GM18861 (cell line): Measurements from ENCODE around the gene MORN1.

Experiments
- ATAC-seq: cut with Tn5 transposase; IDR thresholded peaks from one replicate; pipeline ENCODE4 v1.9.1; 2021; ENCODE audit not compliant: unreplicated experiment

Gene MORN1

DNA sequence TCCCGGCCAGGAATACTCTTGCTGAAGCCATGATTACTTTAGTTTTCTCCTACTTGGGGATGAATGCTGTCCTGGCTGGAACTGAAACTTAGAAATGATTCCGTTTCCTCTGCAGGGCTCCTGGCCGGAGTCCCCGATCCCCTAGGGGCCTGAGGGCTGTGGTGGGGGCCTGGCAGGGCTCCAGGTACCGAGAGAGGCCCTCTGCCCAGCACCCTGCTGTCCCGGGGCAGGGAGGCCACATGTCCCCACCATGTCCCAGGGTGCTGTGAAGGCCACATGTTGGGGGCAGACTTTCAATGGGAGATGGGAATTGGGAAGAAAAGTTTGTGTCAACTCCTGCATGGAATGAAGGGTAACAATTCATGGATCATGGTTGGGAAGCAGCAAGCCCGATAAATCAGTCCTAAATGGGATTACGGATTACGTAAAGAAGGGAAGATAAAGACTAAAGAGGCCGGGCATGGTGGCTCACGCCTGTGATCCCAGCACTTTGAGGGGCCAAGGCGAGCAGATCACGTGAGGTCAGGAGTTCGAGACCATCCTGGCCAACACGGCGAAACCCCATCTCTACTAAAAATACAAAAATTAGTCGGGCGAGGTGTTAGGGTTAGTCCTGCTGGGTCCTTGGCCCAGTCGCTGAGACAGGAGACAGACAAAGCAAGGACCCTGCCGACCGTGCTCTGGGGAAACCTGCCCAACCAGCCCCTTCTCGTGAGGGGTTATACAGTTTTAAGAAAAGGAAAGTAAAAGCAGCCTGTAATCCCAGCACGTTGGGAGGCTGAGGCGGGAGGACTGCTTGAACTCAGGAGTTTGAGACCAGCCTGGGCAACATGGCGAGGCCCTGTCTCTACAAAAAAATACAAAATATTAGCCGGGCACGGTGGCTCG is 37.6 kb downstream of the MORN1 start:
- no peak for ATAC-seq

- ATAC-seq = no peak
These were observed 38.3 kb downstream of the MORN1 start for GRCh38 chr1:2352897-2353550.

GRCh38 chr1:2352341-2352896 is 38.9 kb downstream of the MORN1 start:
- ATAC-seq = no peak

- no peak for ATAC-seq
These were observed 39.6 kb downstream of the MORN1 start for GRCh38 chr1:2351723-2352122.

GRCh38 chr1:2350911-2351655 is 40.3 kb downstream of the MORN1 start:
- ATAC-seq = no peak

DNA sequence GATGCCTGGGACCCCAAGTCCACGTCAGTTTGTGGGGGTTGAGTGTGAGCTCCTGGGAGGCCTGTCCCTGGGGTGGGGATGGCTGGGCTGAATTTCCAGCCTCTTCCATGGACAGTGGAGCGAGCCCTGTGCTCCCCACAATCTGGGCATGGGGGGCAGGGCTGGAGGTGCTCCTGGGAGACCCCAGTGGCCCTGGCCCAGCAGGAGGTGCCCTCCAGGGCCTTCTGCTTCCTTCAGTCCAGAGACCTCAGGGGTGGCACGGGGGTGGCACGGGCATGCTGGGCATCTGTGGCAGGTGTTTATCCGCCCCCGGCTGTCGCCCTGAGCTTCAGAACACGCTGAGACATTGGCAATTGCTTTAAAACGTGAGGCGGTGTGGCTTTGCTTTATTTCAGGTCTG is 40.9 kb downstream of the MORN1 start:
- no peak for ATAC-seq

GRCh38 chr1:2349806-2350205 is 41.5 kb downstream of the MORN1 start:
- ATAC-seq = no peak

- no peak for ATAC-seq
These were observed 42.7 kb downstream of the MORN1 start for GRCh38 chr1:2348346-2349325.

DNA sequence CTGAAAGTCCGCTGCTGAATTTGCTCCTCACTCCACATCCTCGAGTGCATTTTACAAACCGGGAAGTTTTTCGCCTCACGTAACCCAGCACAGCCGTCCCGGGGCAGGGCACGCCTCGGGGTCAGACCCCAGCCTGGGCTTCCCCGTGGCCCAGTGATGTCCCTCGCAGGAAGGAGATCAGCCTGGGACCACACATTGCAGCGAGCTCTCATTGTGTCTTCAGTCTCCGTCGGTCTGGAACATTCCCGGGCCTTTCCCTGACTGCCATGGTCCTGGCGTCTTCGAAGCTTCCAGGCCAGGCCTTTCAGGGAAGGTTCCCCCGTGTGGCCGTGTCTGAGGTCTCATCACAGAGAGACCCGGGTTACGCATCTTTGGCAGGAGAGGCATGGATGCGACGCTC is 43.5 kb downstream of the MORN1 start:
- ATAC-seq = no peak

DNA sequence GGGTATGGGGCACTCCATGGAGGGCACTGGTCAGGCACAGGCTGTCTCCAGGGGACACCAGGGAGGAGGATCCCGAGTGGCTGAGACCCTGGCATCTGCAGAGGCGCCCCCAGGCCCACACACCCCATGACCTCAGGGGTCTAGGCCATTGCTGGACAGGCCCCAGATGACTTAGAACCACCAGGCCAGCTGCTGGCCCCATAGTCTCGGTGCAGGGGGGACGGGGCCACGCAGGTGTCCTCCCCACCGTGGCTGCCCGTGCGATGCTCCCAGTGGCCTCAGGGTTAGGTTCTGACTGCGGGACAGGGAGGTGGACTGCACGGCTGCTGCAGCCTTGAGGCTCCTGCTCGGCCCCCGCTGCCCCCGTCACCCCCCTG is 44.0 kb downstream of the MORN1 start:
- no peak for ATAC-seq

- no peak for ATAC-seq
These were observed 44.5 kb downstream of the MORN1 start for GRCh38 chr1:2346691-2347408.

GRCh38 chr1:2345297-2346075 is 45.9 kb downstream of the MORN1 start:
- ATAC-seq = no peak

DNA sequence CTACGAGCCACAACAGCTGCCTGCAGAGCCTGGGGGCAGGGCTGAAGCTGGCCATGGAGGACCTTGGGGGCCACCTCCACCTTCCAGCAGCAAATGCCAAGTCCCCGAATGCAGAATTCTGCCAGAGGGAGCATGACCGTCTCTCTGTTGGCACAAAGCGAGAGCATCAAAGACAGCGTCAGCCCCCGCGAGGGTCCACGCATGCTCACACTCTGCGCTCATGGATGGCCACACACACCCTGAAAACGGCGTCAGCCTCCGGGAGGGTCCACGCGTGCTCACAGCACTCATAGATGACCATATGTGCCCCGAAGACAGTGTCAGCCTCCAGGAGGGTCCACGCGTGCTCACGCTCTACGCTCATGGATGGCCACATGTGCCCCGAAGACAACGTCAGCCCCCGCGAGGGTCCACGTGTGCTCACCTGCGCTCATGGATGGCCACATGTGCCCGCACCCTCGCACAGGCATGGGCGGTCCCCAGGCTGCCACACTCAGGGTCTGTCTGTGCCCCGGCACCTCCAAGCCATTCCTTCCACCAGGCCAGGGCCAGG is 46.5 kb downstream of the MORN1 start:
- ATAC-seq = no peak

DNA sequence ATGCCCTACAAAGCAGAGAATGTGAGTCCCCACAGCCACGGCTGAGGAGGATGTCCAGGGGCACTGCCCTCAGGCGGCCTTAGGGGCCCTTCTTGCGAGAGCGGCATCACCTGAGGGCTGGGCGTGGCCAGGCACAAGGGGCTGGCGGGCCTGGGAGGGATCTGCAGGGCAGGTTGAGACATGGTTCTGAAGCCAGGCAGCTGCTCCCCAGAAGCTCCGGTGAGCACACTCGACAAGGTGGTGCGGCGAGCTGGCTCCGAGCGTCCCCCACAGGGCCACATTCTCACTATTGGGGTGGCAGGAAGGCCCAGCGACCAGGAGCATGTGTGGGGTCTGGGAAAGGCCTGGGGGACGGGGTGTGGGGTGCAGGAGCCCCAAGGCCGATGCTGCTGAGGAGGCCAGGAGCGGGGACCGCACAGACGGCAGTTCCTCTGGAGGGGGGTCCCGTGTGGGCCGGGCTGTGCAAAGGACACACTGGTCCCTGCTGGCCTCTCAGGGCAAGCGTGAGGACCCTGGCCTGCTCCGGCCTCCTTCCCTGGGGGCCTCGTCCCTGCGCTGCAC is 47.2 kb downstream of the MORN1 start:
- no peak for ATAC-seq

- no peak for ATAC-seq
These were observed 48.1 kb downstream of the MORN1 start for GRCh38 chr1:2343023-2343935.

DNA sequence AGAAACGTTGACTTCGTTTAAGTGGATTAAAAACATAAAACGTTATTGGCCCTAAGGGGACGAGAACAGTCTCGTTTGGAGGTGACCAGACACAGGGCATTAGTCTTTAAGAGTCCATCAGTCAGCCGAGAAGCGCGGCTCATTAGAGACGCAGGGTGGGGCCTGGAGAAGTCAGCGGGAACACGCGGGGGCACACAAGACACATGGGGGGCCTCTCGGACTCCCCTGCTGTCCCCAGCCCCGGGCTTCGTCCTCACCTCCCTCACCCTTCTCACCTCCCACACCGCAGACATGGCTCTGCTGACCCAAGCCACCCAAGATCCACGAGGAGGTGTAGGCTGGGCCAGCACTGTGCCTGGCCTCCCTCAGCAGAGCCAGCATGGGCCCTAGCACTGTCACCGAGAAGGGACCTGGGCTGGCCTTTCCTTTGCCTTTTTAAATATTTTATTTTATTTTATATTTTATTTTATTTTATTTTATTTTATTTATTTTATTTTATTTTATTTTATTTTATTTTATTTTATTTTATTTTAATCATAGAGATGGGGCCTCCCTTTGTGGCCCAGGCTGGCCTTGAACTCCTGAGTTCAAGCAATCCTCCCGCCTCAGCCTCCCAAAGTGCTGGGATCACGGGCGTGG is 48.9 kb downstream of the MORN1 start:
- no peak for ATAC-seq
